ENCODE measurements around the gene ATF6. TPM values are rescaled to one million over a fixed set of nuclear protein-coding genes. Genes with fewer than 3 reads are reported as not detected.

Gene ATF6
- total RNA-seq = 25.6 and 26.6 TPM in 2 replicates
- 21.1 TPM for total RNA-seq (2013)
- polyA plus RNA-seq = 5.7 and 6.8 TPM in 2 replicates
- 11.3 and 15.3 TPM in 2 replicates for polyA minus RNA-seq

DNA sequence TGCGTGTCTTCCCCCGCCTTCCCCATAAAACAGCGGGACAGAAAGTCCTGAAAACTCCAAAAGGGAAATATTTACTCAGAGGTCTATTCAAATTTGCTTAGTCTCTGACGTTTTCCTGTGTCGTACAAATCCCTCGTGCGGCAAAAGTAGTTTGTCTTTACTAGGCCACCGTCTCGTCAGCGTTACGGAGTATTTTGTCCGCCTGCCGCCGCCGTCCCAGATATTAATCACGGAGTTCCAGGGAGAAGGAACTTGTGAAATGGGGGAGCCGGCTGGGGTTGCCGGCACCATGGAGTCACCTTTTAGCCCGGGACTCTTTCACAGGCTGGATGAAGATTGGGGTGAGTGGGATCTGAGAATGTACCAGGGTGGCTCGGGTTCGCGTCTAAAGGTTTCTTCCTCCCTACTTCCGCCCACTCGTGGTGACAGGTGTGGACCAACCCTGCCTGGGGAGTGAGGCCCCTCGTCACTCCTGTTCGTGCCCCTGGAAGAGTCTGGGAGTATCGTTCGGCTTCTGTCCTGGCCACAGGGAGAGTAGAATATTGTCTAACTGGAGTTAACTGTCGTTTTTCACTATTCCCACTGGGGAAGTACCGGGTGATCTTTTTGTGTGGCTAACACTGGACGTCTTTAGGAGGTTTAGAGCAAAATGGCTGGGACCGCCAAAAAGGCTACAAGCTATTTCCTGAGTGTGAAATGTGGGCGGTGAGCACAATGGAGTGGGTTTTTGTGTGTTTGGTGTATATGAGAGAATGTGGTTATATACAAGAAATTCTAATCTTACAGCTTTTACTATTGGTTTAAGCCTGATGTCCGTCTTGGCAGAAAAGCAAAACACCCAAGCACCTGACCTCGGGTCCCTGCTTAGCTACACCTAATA is at the start of gene ATF6:
Gene ATF6 (plus strand): TSS at position 219 of the 880 bp plus-strand sequence. CDS start 41 bp downstream, at position 260.
- no peaks in the 10 kb centered on the region for H3K36me3 ChIP-seq (replicated peaks in 1 of 2; ENCODE audit: control extremely low read depth in 1 of 2, control insufficient read depth in 1 of 2, extremely low read depth in 1 of 2, insufficient read depth in 2 of 2, low read length in 1 of 2)
- POLR2A ChIA-PET = interaction anchor here (0.5 kb wide), 1 partner anchor 15 kb away, joined by 4 read pairs; no protein-coding TSS in a partner anchor
- 0% methylated on average over 23 of the region's 35 CpGs for WGBS (ENCODE audit: insufficient coverage)
- Mint-ChIP-seq H3K4me1 (peaks cover 49% of the 10 kb centered on the region), H3K9me3 (ENCODE audit: insufficient read depth) (no peaks in the 10 kb centered on the region), H3K27ac (peak within 1 kb of the TSS; percentile 95), H3K27me3 (no peaks in the 10 kb centered on the region), H3K4me3 (peak within 1 kb of the TSS; percentile 99)
- no peaks in the 10 kb centered on the region for H3K27me3 ChIP-seq (replicated peaks in 1 of 4; ENCODE audit: control extremely low read depth in 1 of 4, control insufficient read depth in 3 of 4, insufficient read depth in 4 of 4, low read length in 3 of 4)
- peak within 1 kb of the TSS; percentile 81 for H3K4me2 ChIP-seq (replicated peaks; ENCODE audit: low read depth, low read length, poor library complexity, severe bottlenecking)
- H3K4me3 ChIP-seq (ENCODE audit: control extremely low read depth in 1 of 5, extremely low read depth in 1 of 5, insufficient read depth in 1 of 5, low read depth in 2 of 5, low read length in 4 of 5) = peak within 1 kb of the TSS; percentile 82 to 97 (median 92)
- peaks cover 15% of the 10 kb centered on the region for H4K20me1 ChIP-seq (ENCODE audit: control insufficient read depth, insufficient read depth, low read length, poor library complexity, severe bottlenecking)
- ATAC-seq (ENCODE audit: low read depth) = peak; percentile 79
- peak within 1 kb of the TSS; percentile 95 for H3K9ac ChIP-seq (ENCODE audit: low read length)
- DNase-seq = peak; percentile 93
- TF ChIP-seq EZH2 (IDR thresholded peaks at IDR 0.05; ENCODE audit: borderline replicate concordance, insufficient read depth, low read depth, low read length, poor library complexity, severe bottlenecking) = no peak
- no peak for TF ChIP-seq CTCF (IDR thresholded peaks at IDR 0.05)
- H3K9me3 ChIP-seq (ENCODE audit: control extremely low read depth in 1 of 3, control insufficient read depth in 2 of 3, insufficient read depth in 1 of 3, low read length in 2 of 3) = no peaks in the 10 kb centered on the region
- H2AFZ ChIP-seq (ENCODE audit: insufficient read depth, low read depth, low read length, poor library complexity, severe bottlenecking) = peak within 1 kb of the TSS; percentile 86
- peaks cover 32 to 34% of the 10 kb centered on the region in 2 donors for H3K4me1 ChIP-seq (ENCODE audit: control insufficient read depth in 2 of 2, insufficient read depth in 2 of 2, low read length in 2 of 2)
- H3K27ac ChIP-seq (ENCODE audit: low read length in 2 of 2) = peak within 1 kb of the TSS; percentile 80 to 96
- CTCF ChIA-PET = interaction anchor here (0.6 to 1.4 kb wide), 5 partner anchors 17 to 366 kb away, joined by 3 to 5 read pairs (median 4); partner anchors contain the start of gene DUSP12
- peaks cover 58% of the 10 kb centered on the region for H3K79me2 ChIP-seq (ENCODE audit: control insufficient read depth, insufficient read depth, low read length)
- intact Hi-C loops (cut with micrococcal nuclease) = loop anchor here (1.0 to 10.0 kb wide), 4 partner anchors 17 to 796 kb away; partner anchors contain the start of genes DUSP12 and UAP1
